Measurements from ENCODE around the gene TENM4. TPM values are rescaled to one million over a fixed set of nuclear protein-coding genes. Genes with fewer than 3 reads are reported as not detected.

TENM4 gene
- total and polyA plus RNA-seq, 2 of the 8 experiments (the other 6 are each of a cell fraction or from before 2014, with no cell fraction given): 3.5 to 7.2 TPM

DNA sequence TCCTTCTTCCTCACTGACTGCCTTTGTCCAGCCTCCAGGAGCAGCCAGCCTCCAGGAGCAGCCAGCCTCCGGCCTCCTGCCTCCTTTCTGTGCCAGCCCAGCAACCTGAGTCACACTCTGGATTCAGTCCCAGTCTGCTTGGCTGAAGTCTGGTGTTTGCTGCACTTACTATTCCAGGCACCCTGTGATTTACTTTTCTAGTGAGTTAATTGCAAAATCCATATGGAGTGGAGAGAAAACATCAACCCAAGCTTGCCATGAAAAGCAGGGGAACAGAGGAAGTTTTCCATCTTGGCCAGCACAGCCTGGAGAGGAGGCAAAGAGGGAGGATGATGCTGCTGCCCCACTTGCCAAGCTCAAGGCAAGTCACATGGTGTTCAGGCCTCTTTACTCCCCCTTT is 400.5 kb downstream of the TENM4 start:
- Histone ChIP-seq H3K27ac (ENCODE audit: low read depth, low read length) (no peak overlapping the region), H3K14ac (ENCODE audit: insufficient read length) (no peak overlapping the region), H3K79me2 (ENCODE audit: control insufficient read depth in 1 of 2, insufficient read depth in 2 of 2, low read length in 2 of 2) (no peaks in the 10 kb centered on the region), H3K56ac (replicated peaks; ENCODE audit: insufficient read length, low read depth, low read length) (no peak overlapping the region), H3K9me3 (ENCODE audit: insufficient read depth in 2 of 2, low read depth in 1 of 2, low read length in 1 of 2) (no peaks in the 10 kb centered on the region), H3K4me1 (replicated peaks in 1 of 4; ENCODE audit: control insufficient read depth in 3 of 4, insufficient read depth in 4 of 4, low read length in 3 of 4) (no peaks in the 10 kb centered on the region), H2BK5ac (ENCODE audit: low read depth, low read length) (no peak overlapping the region), H2BK20ac (ENCODE audit: low read length) (no peak overlapping the region), H3K4me2 (ENCODE audit: insufficient read depth in 1 of 2, low read depth in 2 of 2, low read length in 2 of 2) (no peak overlapping the region), H2BK120ac (replicated peaks; ENCODE audit: low read depth, low read length) (no peak overlapping the region), H3K23ac (ENCODE audit: insufficient read length) (no peak overlapping the region), H3K4ac (replicated peaks; ENCODE audit: insufficient read length, low read depth, low read length) (no peak overlapping the region), H4K20me1 (replicated peaks in 1 of 2; ENCODE audit: control insufficient read depth in 1 of 2, insufficient read depth in 2 of 2, low read length in 2 of 2) (no peaks in the 10 kb centered on the region), H3K4me3 (ENCODE audit: extremely low read depth in 1 of 4, insufficient read depth in 2 of 4, low read depth in 3 of 4, low read length in 4 of 4) (no peak overlapping the region), H4K8ac (ENCODE audit: extremely low read depth, insufficient read depth, low read length) (no peak overlapping the region), H2BK12ac (ENCODE audit: low read depth, low read length) (no peak overlapping the region), H4K5ac (ENCODE audit: insufficient read length, low read depth, low read length) (no peak overlapping the region), H3K79me1 (ENCODE audit: low read depth, low read length) (no peaks in the 10 kb centered on the region), H2AK5ac (ENCODE audit: low read depth, low read length) (no peak overlapping the region), H3K18ac (ENCODE audit: extremely low read depth, low read length) (no peak overlapping the region), H3K9ac (replicated peaks in 1 of 4; ENCODE audit: extremely low read depth in 1 of 4, low read depth in 3 of 4, low read length in 3 of 4) (no peak overlapping the region), H3K27me3 (replicated peaks in 1 of 4; ENCODE audit: control insufficient read depth in 3 of 4, extremely low read depth in 1 of 4, insufficient read depth in 3 of 4, low read length in 3 of 4) (no peaks in the 10 kb centered on the region), H3K36me3 (ENCODE audit: control insufficient read depth in 2 of 4, insufficient read depth in 4 of 4, low read length in 3 of 4) (no peaks in the 10 kb centered on the region), H3K23me2 (ENCODE audit: low read depth, low read length) (no peaks in the 10 kb centered on the region), H2AFZ (ENCODE audit: low read length) (no peak overlapping the region), H4K91ac (replicated peaks; ENCODE audit: insufficient read length, low read length) (no peak overlapping the region), H2BK15ac (ENCODE audit: low read length) (no peak overlapping the region)
- ChIA-PET CTCF (ENCODE audit: partially characterized antibody) (interaction anchor here (0.8 to 1.3 kb wide), 5 partner anchors 10 to 394 kb away, joined by 3 to 4 read pairs (median 3); no protein-coding TSS in a partner anchor), POLR2A (ENCODE audit: partially characterized antibody) (no interaction called here)
- FAIRE-seq (no peak), DNase-seq (ENCODE audit: low read depth in 1 of 2, low spot score in 2 of 2) (no peak)
- WGBS, 2 experiments (ENCODE audit: extremely low coverage in 1 of 2, insufficient coverage in 1 of 2, insufficient read length in 1 of 2, insufficient replicate concordance in 2 of 2, low coverage in 1 of 2, low lambda C conversion rate in 2 of 2, missing lambda C conversion rate in 1 of 2): 71% methylated on average over 1 of the region's 1 CpG; no CpG with 5 or more reads in 1 of the 2 experiments
- TF ChIP-seq POU5F1 (IDR thresholded peaks at IDR 0.05; ENCODE audit: low read depth, low read length): no peak
- no peak for TF ChIP-seq YY1 (IDR thresholded peaks at IDR 0.05; ENCODE audit: low read depth, low read length)
